ENCODE data around the gene NXPH2.

DNA sequence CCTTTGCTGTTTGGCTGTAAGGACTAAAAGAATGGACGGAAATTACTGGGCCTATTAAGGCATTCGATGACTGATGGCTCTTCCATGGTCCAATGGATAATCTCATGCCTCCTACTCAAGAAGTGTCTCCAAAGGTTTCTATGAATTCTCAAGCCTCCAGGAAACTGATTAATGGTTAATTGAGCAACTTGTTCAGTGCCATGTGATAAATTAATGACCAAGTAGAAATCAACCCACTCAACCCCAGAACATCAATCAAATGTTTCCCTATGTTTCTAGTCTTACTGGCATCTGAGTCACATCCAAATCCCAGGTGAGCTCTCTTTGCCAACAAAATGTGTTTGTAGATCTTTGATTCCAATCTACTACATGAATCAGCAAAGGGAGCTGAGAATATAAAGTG lies 103.6 kb downstream of the NXPH2 start:
- TF ChIP-seq, protein P1, sequence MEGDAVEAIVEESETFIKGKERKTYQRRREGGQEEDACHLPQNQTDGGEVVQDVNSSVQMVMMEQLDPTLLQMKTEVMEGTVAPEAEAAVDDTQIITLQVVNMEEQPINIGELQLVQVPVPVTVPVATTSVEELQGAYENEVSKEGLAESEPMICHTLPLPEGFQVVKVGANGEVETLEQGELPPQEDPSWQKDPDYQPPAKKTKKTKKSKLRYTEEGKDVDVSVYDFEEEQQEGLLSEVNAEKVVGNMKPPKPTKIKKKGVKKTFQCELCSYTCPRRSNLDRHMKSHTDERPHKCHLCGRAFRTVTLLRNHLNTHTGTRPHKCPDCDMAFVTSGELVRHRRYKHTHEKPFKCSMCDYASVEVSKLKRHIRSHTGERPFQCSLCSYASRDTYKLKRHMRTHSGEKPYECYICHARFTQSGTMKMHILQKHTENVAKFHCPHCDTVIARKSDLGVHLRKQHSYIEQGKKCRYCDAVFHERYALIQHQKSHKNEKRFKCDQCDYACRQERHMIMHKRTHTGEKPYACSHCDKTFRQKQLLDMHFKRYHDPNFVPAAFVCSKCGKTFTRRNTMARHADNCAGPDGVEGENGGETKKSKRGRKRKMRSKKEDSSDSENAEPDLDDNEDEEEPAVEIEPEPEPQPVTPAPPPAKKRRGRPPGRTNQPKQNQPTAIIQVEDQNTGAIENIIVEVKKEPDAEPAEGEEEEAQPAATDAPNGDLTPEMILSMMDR (IDR thresholded peaks at IDR 0.05 in 8 of 11, conservative IDR thresholded peaks at IDR 0.05 in 3 of 11), result no peak
- no peak for TF ChIP-seq POLR2A (IDR thresholded peaks at IDR 0.05)

Measured in spleen (tissue), 7 donors.